ENCODE results near the gene ZCCHC13. TPM values are rescaled to one million over a fixed set of nuclear protein-coding genes. Genes with fewer than 3 reads are reported as not detected.
A peak's percentile ranks its signal among the peaks of the same experiment; 100 is the strongest.

The ZCCHC13 gene
- polyA plus RNA-seq, 2 of the 4 experiments (the other 2 are of a cell fraction) = not detected

- no peak overlapping the region for H3K27ac ChIP-seq
- 89% methylated on average over 24 of the region's 27 CpGs for WGBS (ENCODE audit: missing lambda C conversion rate)
- no peaks in the 10 kb centered on the region for H3K4me1 ChIP-seq
- H3K4me3 ChIP-seq = no peak overlapping the region
- ATAC-seq (no peak), DNase-seq (ENCODE audit: low read depth in 1 of 2, low spot score in 1 of 2) (no peak), FAIRE-seq (no peak)
- no peak overlapping the region for H3K4me2 ChIP-seq
- no peaks in the 10 kb centered on the region for H3K9me3 ChIP-seq
- POLR2A ChIA-PET = no interaction called here
- TF ChIP-seq SREBF2 (IDR thresholded peaks at IDR 0.05) (no peak), PHF8 (IDR thresholded peaks at IDR 0.05; ENCODE audit: borderline replicate concordance, low read depth) (no peak), EHF (CRISPR knock-in tag; IDR thresholded peaks at IDR 0.05) (no peak), TFCP2L1 (CRISPR knock-in tag; IDR thresholded peaks at IDR 0.05) (no peak), ESRRA (IDR thresholded peaks at IDR 0.05; ENCODE audit: borderline replicate concordance, low read length) (no peak)
- CTCF ChIA-PET = no interaction called here
Observed at GRCh38 chrX:74321191-74321590, 17.2 kb downstream of the ZCCHC13 start.

DNA sequence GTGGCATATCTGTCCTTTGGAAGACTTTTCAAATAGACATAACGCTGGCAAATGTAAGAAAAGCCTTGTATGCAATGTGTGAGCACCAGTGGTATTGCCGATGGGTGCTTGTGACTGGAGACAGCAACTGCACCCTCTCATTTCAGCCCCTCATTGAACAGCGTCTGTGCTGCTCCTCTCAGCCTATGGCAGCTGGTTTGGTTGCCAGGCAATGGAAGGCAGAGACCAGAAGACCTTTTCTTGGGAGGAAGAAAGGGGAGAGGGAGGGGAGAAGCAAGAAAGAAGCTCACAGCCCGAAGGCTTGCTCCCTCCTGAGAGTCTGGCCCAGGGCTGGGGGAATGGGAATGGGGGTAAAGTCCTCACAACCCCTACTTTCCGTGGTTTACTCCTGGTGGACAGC, 20.2 kb downstream of the ZCCHC13 start:
- no peak overlapping the region for H3K4me2 ChIP-seq
- H3K9me3 ChIP-seq = no peaks in the 10 kb centered on the region
- CTCF ChIA-PET = no interaction called here
- no peaks in the 10 kb centered on the region for H3K4me1 ChIP-seq
- DNase-seq (ENCODE audit: low read depth in 1 of 2, low spot score in 1 of 2) (no peak), FAIRE-seq (peak; percentile 28), ATAC-seq (no peak)
- TF ChIP-seq SREBF2 (IDR thresholded peaks at IDR 0.05) (no peak), EHMT2 (IDR thresholded peaks at IDR 0.05; ENCODE audit: low read depth) (no peak), TP53 (CRISPR knock-in tag; IDR thresholded peaks at IDR 0.05) (no peak), NFE2L2 (conservative IDR thresholded peaks at IDR 0.05; ENCODE audit: low read length) (no peak), HOXA7 (CRISPR knock-in tag; IDR thresholded peaks at IDR 0.05) (no peak), FOSB (CRISPR knock-in tag; IDR thresholded peaks at IDR 0.05) (no peak), SMC3 (IDR thresholded peaks at IDR 0.05) (no peak), POLR2AphosphoS2 (conservative IDR thresholded peaks at IDR 0.05; ENCODE audit: low read length) (no peak), POLR2A (IDR thresholded peaks at IDR 0.05; ENCODE audit: low read length) (no peak)
- TF ChIP-seq, protein P1, sequence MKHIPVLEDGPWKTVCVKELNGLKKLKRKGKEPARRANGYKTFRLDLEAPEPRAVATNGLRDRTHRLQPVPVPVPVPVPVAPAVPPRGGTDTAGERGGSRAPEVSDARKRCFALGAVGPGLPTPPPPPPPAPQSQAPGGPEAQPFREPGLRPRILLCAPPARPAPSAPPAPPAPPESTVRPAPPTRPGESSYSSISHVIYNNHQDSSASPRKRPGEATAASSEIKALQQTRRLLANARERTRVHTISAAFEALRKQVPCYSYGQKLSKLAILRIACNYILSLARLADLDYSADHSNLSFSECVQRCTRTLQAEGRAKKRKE (CRISPR knock-in tag; IDR thresholded peaks at IDR 0.05; ENCODE audit: low read depth) = no peak
- TF ChIP-seq, protein P2, sequence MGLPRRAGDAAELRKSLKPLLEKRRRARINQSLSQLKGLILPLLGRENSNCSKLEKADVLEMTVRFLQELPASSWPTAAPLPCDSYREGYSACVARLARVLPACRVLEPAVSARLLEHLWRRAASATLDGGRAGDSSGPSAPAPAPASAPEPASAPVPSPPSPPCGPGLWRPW (IDR thresholded peaks at IDR 0.05) = no peak
- H3K27ac ChIP-seq = no peak overlapping the region
- 53% methylated on average over 5 of the region's 5 CpGs for WGBS (ENCODE audit: missing lambda C conversion rate)
- POLR2A ChIA-PET = no interaction called here
- no peak overlapping the region for H3K4me3 ChIP-seq

DNA sequence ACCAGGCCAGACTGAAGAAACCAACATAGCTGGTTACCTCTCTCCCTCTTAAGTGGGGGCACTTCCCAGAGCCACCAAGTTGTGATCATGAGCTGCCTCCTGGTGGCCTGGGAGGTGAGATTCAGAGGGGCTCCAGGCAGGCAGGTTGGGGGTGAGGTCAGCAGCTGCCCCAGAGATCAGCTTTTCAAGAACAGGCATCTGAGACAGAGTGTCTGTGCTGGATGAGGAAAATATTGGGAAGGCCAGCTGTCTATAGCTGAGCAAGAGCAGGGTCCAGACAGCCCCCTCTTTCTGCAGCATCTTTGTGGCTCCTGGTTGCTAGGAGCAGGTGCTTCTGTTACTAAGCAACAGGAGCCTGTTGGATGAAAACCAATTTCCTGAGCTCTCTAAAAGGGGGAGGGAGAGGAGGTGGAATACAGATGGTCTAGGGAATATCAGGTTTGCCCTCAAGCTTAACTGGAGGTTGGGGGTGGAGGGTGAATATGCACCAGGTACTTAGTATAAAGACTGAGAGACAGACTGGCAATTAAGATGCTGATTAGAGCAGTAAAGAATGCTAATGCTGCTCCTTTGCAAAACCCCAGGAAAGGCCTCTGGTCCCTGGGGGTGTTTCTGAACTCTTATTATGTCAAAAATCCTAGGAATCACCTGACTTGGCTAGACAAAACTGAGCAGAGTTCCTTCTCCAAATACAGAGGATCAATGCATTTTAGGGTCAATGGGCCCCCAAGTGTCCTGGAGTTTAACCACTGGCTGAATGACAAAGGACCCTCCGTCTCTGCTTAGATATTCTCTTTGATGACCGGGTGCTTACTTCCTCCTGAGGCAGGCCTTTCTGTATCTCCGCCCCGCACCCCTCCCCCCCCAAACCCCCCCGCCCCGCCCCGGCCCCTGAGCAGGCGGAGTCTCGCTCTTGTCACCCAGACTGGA, 21.4 kb downstream of the ZCCHC13 start:
- 72% methylated on average over 3 of the region's 9 CpGs for WGBS (ENCODE audit: missing lambda C conversion rate)
- ATAC-seq (peak; percentile 39 to 78; a peak in 4 of 6 replicates), FAIRE-seq (no peak), DNase-seq (ENCODE audit: low read depth in 1 of 2, low spot score in 1 of 2) (no peak)
- no peak overlapping the region for H3K4me3 ChIP-seq
- no peaks in the 10 kb centered on the region for H3K4me1 ChIP-seq
- TF ChIP-seq RAD21 (conservative IDR thresholded peaks at IDR 0.05 in 1 of 2, IDR thresholded peaks at IDR 0.05 in 1 of 2) (peak in 1 of 2 experiments; percentile 31; a peak in 2 of 5 replicates), JUN (IDR thresholded peaks at IDR 0.05) (no peak)
- no peak overlapping the region for H3K27ac ChIP-seq
- no peak overlapping the region for H3K4me2 ChIP-seq
- ChIA-PET POLR2A (no interaction called here), CTCF (interaction anchor here (0.6 to 1.6 kb wide), 3 partner anchors 57 to 1118 kb away, joined by 3 read pairs; no protein-coding TSS in a partner anchor)
- H3K9me3 ChIP-seq = no peaks in the 10 kb centered on the region

DNA sequence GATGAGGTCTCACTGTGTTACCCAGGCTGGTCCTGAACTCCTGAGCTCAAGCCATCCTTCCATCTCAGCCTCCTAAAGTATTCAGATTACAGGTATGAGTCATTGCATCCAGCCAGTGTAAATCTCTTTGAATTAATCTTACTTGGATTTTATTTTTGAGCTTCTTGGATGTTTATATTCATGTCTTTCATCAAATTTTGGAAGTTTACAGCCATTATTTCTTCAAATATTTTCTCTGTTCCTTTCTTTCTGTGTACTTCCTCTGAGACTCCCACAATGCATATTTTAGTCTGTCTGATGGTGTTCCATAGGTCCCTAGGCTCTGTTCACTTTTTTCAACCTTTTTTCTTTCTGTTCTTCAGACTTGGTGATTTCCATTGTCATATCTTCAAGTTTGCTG, 34.9 kb downstream of the ZCCHC13 start:
- Histone ChIP-seq H3K9me3 (peaks cover 7% of the 10 kb centered on the region; the same call in 2 of the 3 replicates), H3K4me3 (no peak overlapping the region), H3K27ac (no peak overlapping the region), H3K4me2 (no peak overlapping the region), H3K4me1 (peaks cover 12% of the 10 kb centered on the region)
- TF ChIP-seq CBX8 (IDR thresholded peaks at IDR 0.05) (no peak), POLR2A (IDR thresholded peaks at IDR 0.05; ENCODE audit: low read length) (no peak), NPAS2 (CRISPR knock-in tag; IDR thresholded peaks at IDR 0.05; ENCODE audit: borderline replicate concordance) (no peak), REST (IDR thresholded peaks at IDR 0.05) (no peak), RAD21 (conservative IDR thresholded peaks at IDR 0.05 in 1 of 2, IDR thresholded peaks at IDR 0.05 in 1 of 2) (no peak)
- CTCF ChIA-PET = interaction anchor here (1.1 kb wide), 1 partner anchor 81 kb away, joined by 3 read pairs; no protein-coding TSS in a partner anchor
- ATAC-seq (no peak), DNase-seq (ENCODE audit: low read depth in 1 of 2, low spot score in 1 of 2) (no peak), FAIRE-seq (peak; percentile 67)
- POLR2A ChIA-PET = no interaction called here

Measured in A549 (cell line).